Right cardiac atrium (tissue), 5 donors: ENCODE measurements around the gene PPP1R1B. TPM values are rescaled to one million over a fixed set of nuclear protein-coding genes. Genes with fewer than 3 reads are reported as not detected.

Experiments used
- ATAC-seq, 2 donors: fragments of 200-7000 bp; cut with Tn5 transposase; one replicate each; pipeline versions ENCODE4 v1.8.0 to v1.9.1; 2020; ENCODE audit warnings: moderate library complexity in 2 of 2, mild to moderate bottlenecking in 1 of 2
- DNase-seq, 3 donors: peaks; one replicate each; pipeline ENCODE4 v3.0.0-alpha.2; 2020
- H3K27ac ChIP-seq: one replicate; pipeline ENCODE4 v1.5.1; 2013; ENCODE audit warnings: mild to moderate bottlenecking, low read length, control low read depth, moderate library complexity
- H3K27me3 ChIP-seq: one replicate; pipeline ENCODE4 v1.6.1; 2013; ENCODE audit not compliant: control insufficient read depth, insufficient read depth
- H3K4me1 ChIP-seq: one replicate; pipeline ENCODE4 v1.6.1; 2013; ENCODE audit warnings: low read length; ENCODE audit not compliant: control insufficient read depth, insufficient read depth
- H3K4me3 ChIP-seq: one replicate; pipeline ENCODE4 v1.5.1; 2013; ENCODE audit warnings: low read length, control low read depth
- H3K9me3 ChIP-seq: one replicate; pipeline ENCODE4 v1.6.1; 2013; ENCODE audit warnings: low read length; ENCODE audit not compliant: control insufficient read depth
- WGBS: extraction: QIAGEN DNeasy Blood & Tissue Kit; methylation state at CpG from one replicate; pipeline ENCODE4 v1.1.7; 2013; 5-methylcytosine and 5-hydroxymethylcytosine counted together
- intact Hi-C, 4 donors: fragments of 100-400 bp; cut with DNase I; formaldehyde crosslinking; loops; one replicate each; pipeline versions ENCODE4 v1.11.0 to v1.14.0; 2022 to 2023
- polyA plus RNA-seq: library from polyadenylated mRNA; stranded (reverse); fragments of 200-250 nt; gene quantifications from one replicate; pipeline ENCODE4 v1.2.3, GENCODE V29; 2013
- total RNA-seq, 4 donors: library from RNA; stranded (reverse); fragmentation: NEBNext Ultra II Directional; extraction: Animal tissue kit (Norgen Biotek cat#: 25700); gene quantifications; one replicate each; pipeline ENCODE4 v1.2.1, GENCODE V29; 2021
- donor health status: healthy with polysubstance abuse.
- donor health status: DM: no; HTN: yes; CAD: no.
- donor health status: DM: no; HTN: no; CAD: no.
- donor health status: DM: no; HTN: yes; CAD: no; lungs with severe emphysema.
- donor health status: DM: yes; HTN: yes; CAD: no.

The PPP1R1B gene
- total and polyA plus RNA-seq, 5 donors: 2.0 to 6.6 (median 2.6) TPM

DNA sequence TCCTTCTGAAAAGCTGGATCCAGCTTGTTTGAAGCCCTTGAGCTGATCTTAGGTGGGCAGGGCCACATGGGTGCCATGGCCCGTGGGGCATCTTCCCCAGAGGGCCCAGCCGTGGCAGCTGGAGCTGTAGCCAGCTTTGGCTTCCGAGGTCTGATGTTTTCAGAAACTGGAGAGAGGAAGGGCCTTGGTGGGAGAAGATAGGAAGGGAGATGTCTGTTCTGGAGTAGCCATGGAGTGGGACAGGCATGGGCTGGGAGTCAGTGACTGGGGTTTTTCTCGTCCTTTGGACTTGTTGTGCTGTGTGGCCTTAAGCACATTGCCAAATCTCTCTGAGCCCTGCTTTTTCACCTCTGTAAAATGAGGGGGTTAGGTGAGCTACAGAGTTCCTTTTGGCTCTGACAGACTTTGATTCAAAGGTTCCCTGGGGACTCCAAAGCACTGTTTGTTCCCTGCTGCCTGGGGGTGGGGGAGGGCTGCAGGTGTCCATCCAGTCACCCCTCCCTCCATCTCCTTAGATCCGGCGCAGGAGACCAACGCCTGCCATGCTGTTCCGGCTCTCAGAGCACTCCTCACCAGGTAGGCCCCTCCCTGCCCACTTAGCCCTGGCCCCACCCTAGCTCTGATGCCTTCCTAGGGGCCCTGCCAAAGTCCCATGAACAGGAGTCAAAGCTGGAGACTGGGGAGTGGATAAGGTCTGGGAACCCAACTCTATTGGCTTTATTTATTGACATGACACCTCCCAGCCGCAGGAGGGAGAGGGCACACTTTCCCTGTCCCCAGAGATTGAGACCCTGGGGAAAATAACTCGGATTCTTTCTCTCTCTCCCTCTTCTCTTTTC lies 2.1 kb downstream of the PPP1R1B start:
- intact Hi-C loops: loop anchor here in 1 of 4 donors (10.0 kb wide), 1 partner anchor 46 kb away; no protein-coding TSS in a partner anchor

DNA sequence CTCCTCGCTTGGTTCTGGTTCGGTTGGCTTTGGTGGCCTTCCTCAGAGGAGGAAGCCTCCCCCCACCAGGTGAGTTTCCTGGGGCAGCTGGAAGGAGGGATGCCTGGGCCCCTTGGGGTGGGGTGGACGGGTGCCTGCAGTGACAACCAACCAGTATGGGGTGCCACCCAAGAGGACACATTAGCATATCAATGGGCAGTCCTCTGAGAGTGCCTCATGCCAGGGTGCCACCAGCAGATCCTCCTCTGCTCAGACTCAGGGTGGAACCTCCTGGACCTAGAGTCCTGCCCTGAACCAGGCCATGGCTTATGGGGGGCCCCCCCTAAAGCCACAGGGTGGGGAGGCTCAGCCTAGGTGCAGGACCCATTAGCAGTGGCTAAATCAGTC lies 2.7 kb downstream of the PPP1R1B start:
- no peaks in the 10 kb centered on the region for H3K27me3 ChIP-seq
- no peak for ATAC-seq
- intact Hi-C loops: loop anchor here in 1 of 4 donors (10.0 kb wide), 1 partner anchor 45 kb away; no protein-coding TSS in a partner anchor
- no peak overlapping the region for H3K27ac ChIP-seq
- H3K4me1 ChIP-seq: peaks cover 2% of the 10 kb centered on the region
- DNase-seq: no peak
- 73% methylated on average over 3 of the region's 3 CpGs for WGBS
- no peaks in the 10 kb centered on the region for H3K9me3 ChIP-seq
- no peak overlapping the region for H3K4me3 ChIP-seq

More for the DNA sequence above, 2.1 kb downstream of the PPP1R1B start:
- no peaks in the 10 kb centered on the region for H3K9me3 ChIP-seq
- H3K4me3 ChIP-seq: no peak overlapping the region
- no peak for DNase-seq
- ATAC-seq: no peak
- no peaks in the 10 kb centered on the region for H3K27me3 ChIP-seq
- H3K4me1 ChIP-seq: peaks cover 2% of the 10 kb centered on the region
- no peak overlapping the region for H3K27ac ChIP-seq
- 62% methylated on average over 10 of the region's 10 CpGs for WGBS

DNA sequence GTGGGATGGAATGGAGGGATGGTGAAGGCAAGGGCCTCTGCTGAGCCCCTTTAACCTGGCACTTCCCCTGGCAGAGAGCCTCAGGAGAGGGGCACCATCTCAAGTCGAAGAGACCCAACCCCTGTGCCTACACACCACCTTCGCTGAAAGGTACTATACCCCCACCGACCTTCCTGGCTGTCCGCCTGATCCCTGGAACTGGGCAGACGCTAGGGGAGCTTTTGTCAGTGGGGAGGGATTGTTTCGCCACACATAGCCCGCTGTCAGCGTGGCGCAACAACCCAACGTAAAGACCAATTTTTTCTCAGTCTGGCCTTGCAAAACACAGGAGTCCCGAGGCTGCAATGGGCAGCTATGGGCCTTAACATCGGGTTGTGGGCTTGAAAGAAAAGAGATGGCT lies 3.1 kb downstream of the PPP1R1B start:
- 76% methylated on average over 12 of the region's 12 CpGs for WGBS
- Histone ChIP-seq H3K27ac (no peak overlapping the region), H3K27me3 (no peaks in the 10 kb centered on the region), H3K4me1 (peaks cover 2% of the 10 kb centered on the region), H3K9me3 (no peaks in the 10 kb centered on the region), H3K4me3 (no peak overlapping the region)
- DNase-seq (no peak), ATAC-seq (no peak)
- intact Hi-C loops: loop anchor here in 1 of 4 donors (10.0 kb wide), 1 partner anchor 45 kb away; no protein-coding TSS in a partner anchor

DNA sequence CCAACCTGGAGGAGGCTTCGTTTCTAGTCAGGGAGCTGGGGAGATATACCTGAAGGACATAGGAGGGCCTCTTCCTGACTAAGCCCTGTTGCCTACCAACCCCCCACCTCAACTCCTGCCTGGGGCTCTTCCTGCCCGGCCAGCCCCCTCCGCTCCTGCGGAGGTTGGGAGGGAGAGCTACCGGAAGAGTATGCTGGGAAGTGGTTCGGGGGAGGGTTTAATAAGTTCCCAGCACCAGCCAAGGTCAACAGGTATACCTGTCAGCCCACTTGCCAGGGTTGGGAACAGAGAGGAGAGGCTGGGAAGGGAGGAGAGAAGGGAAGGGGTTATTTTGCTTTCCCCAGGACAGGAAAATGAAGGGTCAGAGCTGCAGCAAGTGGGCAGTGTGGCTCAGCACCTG lies 4.7 kb downstream of the PPP1R1B start:
- intact Hi-C loops: no loop called here
- DNase-seq: no peak
- 42% methylated on average over 6 of the region's 6 CpGs for WGBS

DNA sequence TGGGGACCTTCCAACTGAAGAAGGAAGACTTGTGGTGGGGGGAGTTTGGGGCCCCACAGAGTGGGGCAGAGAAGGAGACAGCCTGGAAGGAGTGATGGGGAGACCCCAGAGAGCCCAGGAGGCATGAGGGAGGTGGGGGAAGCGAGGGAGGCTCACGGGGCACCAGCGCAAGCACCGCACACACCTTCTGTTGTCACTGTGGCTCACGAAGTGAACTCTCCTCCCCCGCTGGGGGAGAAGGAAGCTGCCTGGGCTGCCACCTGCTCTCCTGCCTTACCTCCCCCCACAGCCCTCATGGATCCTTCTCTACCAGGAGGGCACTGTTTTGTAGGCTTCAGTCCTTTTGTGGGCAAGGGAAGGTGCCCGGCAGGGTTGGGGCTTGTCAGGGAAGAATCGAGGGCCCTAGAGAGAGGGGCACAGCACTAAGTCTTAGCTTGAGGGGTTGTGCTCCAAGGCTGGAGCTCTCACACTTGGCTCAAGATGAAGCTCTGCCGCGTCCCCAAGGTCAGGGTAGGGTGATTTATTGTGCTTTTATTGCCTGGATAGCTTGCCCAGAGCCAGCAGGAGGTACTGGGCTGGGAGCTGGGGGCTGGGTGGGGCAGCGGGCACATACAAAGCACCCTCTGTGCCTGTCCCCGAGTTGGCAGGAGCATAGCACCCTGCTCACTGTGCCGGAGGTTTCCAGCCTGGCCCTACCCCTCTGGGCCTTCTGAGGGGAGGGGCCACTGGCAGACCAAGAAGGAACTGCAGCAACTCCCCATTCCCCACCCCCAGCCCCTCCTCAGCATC lies 5.6 kb downstream of the PPP1R1B start:
- Histone ChIP-seq H3K27me3 (no peaks in the 10 kb centered on the region), H3K4me3 (no peak overlapping the region), H3K27ac (no peak overlapping the region), H3K4me1 (peaks cover under 1% of the 10 kb centered on the region), H3K9me3 (no peaks in the 10 kb centered on the region)
- intact Hi-C loops: no loop called here
- peak in 1 of 2 donors; percentile 32 for ATAC-seq
- DNase-seq: no peak
- 55% methylated on average over 13 of the region's 13 CpGs for WGBS

More for the DNA sequence above, 4.7 kb downstream of the PPP1R1B start:
- Histone ChIP-seq H3K4me3 (no peak overlapping the region), H3K9me3 (no peaks in the 10 kb centered on the region), H3K27me3 (no peaks in the 10 kb centered on the region), H3K27ac (no peak overlapping the region), H3K4me1 (peaks cover 2% of the 10 kb centered on the region)
- ATAC-seq: no peak

DNA sequence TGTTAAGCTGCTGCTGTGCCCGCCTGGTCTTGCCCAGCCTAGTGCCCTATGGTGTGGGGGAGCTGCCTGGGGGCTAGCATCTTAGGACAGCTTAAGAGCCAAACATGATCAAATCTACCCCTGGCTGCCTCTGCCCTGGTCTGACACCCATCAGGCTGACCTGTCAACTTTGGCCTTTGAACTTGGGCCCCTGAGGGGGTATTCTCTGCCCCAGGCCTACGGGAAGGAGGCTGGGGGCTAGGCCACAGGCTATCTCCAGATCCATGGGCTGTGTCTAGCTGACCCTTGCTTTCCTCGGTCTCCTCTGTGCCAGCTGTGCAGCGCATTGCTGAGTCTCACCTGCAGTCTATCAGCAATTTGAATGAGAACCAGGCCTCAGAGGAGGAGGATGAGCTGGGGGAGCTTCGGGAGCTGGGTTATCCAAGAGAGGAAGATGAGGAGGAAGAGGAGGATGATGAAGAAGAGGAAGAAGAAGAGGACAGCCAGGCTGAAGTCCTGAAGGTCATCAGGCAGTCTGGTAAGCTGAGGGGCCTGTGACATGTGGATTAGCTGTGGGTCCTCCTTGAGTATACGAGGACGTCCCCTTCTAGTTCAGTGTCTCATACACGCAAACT lies 6.9 kb downstream of the PPP1R1B start:
- DNase-seq (no peak), ATAC-seq (no peak)
- Histone ChIP-seq H3K4me1 (peaks cover 5% of the 10 kb centered on the region), H3K9me3 (no peaks in the 10 kb centered on the region), H3K4me3 (no peak overlapping the region), H3K27ac (no peak overlapping the region), H3K27me3 (no peaks in the 10 kb centered on the region)
- intact Hi-C loops: no loop called here
- WGBS: 67% methylated on average over 8 of the region's 8 CpGs

DNA sequence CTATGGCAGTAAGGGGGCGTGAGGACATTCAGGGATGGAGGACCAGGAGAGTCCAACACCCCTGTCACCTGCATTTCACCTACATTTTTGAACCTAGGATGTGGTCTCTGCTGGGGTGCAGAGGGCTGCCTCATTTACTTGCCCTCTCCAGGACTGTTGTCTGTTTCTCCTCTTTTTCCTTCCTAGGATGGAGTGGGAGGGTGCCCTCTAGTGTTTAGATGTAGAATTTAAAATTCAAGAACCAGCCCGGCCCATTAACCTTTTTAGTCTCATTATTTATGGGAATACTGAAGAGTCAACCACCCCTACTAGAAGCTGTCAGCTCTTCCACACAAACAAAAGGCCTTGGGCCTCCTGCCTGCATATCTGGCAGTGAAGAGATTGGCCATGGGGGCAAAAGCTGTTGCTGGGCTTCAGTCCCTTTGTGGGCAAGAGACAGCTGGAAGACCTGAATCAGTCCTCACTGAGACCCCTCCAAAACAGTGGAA lies 7.7 kb downstream of the PPP1R1B start:
- intact Hi-C loops: no loop called here
- DNase-seq: no peak
- 51% methylated on average over 2 of the region's 2 CpGs for WGBS
- Histone ChIP-seq H3K9me3 (no peaks in the 10 kb centered on the region), H3K27me3 (no peaks in the 10 kb centered on the region), H3K4me1 (peaks cover 5% of the 10 kb centered on the region), H3K4me3 (no peak overlapping the region), H3K27ac (no peak overlapping the region)
- no peak for ATAC-seq

DNA sequence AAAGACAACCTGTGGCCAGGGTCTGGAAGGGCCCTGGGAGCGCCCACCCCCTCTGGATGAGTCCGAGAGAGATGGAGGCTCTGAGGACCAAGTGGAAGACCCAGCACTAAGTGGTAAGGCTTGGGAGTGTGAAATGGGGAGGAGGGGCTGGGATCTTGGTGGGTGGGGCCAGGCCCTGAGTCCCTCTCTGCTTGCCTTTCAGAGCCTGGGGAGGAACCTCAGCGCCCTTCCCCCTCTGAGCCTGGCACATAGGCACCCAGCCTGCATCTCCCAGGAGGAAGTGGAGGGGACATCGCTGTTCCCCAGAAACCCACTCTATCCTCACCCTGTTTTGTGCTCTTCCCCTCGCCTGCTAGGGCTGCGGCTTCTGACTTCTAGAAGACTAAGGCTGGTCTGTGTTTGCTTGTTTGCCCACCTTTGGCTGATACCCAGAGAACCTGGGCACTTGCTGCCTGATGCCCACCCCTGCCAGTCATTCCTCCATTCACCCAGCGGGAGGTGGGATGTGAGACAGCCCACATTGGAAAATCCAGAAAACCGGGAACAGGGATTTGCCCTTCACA lies 8.9 kb downstream of the PPP1R1B start:
- Histone ChIP-seq H3K27me3 (no peaks in the 10 kb centered on the region), H3K9me3 (no peaks in the 10 kb centered on the region), H3K27ac (no peak overlapping the region), H3K4me1 (peaks cover 11% of the 10 kb centered on the region), H3K4me3 (no peak overlapping the region)
- DNase-seq (peak in 1 of 3 donors; percentile 71), ATAC-seq (no peak)
- intact Hi-C loops: no loop called here
- WGBS: 89% methylated on average over 8 of the region's 8 CpGs

DNA sequence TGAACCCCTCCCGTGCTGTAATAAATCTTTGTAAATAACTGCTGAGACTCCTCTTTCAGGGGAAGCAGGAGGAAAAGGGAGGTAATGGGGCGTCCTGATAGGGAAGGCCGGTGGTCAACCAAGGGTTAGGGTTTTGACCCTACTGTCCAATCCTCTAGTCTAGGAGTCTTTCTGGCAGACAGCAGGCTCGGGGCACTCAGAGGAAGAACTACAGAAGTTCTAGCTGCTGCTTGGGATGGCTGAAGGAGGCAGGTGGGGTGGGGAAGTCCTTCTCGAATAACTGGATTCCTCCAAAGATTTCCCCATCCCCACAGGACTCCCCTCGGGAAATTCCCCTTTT lies 9.8 kb downstream of the PPP1R1B start:
- Histone ChIP-seq H3K27me3 (no peaks in the 10 kb centered on the region), H3K27ac (peak overlapping the region; percentile 80), H3K9me3 (no peaks in the 10 kb centered on the region), H3K4me1 (peaks cover 16% of the 10 kb centered on the region), H3K4me3 (peak overlapping the region; percentile 70)
- intact Hi-C loops: no loop called here
- 22% methylated on average over 6 of the region's 6 CpGs for WGBS
- DNase-seq (no peak), ATAC-seq (peak in 1 of 2 donors; percentile 1)

DNA sequence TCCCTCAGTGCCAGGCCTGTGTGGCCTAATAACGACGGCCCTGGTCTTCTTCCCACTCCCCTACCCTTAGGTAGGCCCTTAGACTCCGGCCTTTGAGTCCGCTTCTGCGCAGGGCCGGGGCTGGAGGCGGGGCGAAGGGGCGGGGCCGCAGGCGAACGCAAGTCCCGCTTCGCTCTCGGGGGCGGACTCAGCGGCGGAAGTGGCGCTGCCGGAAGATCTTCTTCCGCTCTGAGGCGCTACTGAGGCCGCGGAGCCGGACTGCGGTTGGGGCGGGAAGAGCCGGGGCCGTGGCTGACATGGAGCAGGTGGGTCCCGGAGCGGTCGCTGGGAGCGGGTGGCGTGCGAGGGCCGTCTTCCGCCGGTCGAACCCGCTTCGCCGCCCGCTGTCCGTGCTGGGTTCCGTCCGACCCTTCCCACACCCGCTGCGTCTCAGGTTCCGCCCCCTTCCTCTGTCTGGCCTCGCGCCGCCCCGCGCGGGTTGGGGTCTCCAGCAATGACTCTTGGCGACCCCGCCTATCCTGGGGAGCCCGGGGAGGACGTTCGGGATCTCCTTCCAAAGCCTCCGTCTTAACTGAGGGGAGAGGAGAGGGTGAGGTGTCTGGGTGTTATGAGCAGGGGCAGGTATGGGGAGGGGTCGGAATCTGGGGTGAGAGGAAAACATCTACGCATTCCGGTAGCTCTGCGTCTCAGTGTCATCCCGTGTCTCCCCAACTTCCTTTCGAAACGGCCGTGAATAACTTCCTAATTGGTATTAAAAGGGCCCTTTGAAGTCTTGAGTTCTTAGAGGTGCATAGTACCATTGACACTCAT lies 10.4 kb downstream of the PPP1R1B start, which contains the start of gene STARD3:
Gene STARD3 (plus strand): TSS at position 218 of the 810 bp plus-strand sequence. CDS start 16,388 bp downstream, outside the sequence.
- Histone ChIP-seq H3K4me3 (peak within 1 kb of the TSS; percentile 70), H3K4me1 (peaks cover 16% of the 10 kb centered on the region), H3K27ac (peak within 1 kb of the TSS; percentile 80), H3K9me3 (no peaks in the 10 kb centered on the region), H3K27me3 (no peaks in the 10 kb centered on the region)
- intact Hi-C loops: no loop called here
- under 1% methylated on average over 69 of the region's 69 CpGs for WGBS
- ATAC-seq (peak; percentile 94 to 96), DNase-seq (peak; percentile 94 to 97 (median 97))
